Sigmoid colon (tissue), 4 donors: ENCODE measurements around the gene PROM2.

Source experiments
- EP300 ChIP-seq, 4 donors: sonication (generic); formaldehyde crosslinking; IDR thresholded peaks; one replicate each; pipeline ENCODE4 v1.6.1; 2017; ENCODE audit warnings: antibody characterized with exemption in 4 of 4
- POLR2A ChIP-seq, 2 donors: fragments of 450-650 bp; IDR thresholded peaks; one replicate each; pipeline ENCODE4 v1.6.1; 2016; ENCODE audit warnings: antibody characterized with exemption in 2 of 2, mild to moderate bottlenecking in 2 of 2, moderate library complexity in 2 of 2
- POLR2AphosphoS5 ChIP-seq, 4 donors: sonication (generic); formaldehyde crosslinking; IDR thresholded peaks; one replicate each; pipeline ENCODE4 v1.6.1; 2017; ENCODE audit warnings: antibody characterized with exemption in 4 of 4
- TF ChIP-seq, protein P1 (sequence below), 4 experiments: fragments of 450-650 bp in 3 of 4; fragments of 200-600 bp in 1 of 4; IDR thresholded peaks; one replicate each; pipeline ENCODE4 v1.5.1; 2016 to 2019; ENCODE audit warnings: antibody characterized with exemption in 4 of 4, mild to moderate bottlenecking in 3 of 4, moderate library complexity in 2 of 4

DNA sequence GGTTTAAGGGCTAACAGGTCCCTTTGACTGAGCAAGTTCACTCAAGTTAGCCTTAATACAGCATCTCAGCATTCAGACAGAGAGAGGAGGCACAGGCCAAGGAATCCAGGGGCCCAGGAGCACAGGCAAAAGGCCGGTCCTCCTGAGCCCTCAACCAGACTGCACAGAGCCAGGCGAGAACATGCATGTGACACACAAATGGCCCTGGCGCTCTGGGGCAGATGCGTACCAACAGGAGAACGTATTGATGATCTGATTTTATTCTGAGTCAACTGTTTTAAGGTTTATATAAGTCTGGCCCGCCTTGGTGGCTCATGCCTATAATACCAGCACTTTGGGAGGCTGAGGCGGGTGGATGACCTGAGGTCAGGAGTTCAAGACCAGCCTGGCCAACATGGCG lies 57.8 kb downstream of the PROM2 start:
- no peak for TF ChIP-seq POLR2A (IDR thresholded peaks at IDR 0.05)
- TF ChIP-seq, protein P1, sequence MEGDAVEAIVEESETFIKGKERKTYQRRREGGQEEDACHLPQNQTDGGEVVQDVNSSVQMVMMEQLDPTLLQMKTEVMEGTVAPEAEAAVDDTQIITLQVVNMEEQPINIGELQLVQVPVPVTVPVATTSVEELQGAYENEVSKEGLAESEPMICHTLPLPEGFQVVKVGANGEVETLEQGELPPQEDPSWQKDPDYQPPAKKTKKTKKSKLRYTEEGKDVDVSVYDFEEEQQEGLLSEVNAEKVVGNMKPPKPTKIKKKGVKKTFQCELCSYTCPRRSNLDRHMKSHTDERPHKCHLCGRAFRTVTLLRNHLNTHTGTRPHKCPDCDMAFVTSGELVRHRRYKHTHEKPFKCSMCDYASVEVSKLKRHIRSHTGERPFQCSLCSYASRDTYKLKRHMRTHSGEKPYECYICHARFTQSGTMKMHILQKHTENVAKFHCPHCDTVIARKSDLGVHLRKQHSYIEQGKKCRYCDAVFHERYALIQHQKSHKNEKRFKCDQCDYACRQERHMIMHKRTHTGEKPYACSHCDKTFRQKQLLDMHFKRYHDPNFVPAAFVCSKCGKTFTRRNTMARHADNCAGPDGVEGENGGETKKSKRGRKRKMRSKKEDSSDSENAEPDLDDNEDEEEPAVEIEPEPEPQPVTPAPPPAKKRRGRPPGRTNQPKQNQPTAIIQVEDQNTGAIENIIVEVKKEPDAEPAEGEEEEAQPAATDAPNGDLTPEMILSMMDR (IDR thresholded peaks at IDR 0.05) = no peak
- no peak for TF ChIP-seq POLR2AphosphoS5 (IDR thresholded peaks at IDR 0.05)
- no peak for TF ChIP-seq EP300 (IDR thresholded peaks at IDR 0.05)
